BJ (cell line): Measurements from ENCODE around the gene ARHGAP24. TPM values are rescaled to one million over a fixed set of nuclear protein-coding genes. Genes with fewer than 3 reads are reported as not detected.

Source experiments
- CTCF ChIA-PET: fragments of 350-600 bp; formaldehyde crosslinking; extraction: SDS; loops from one replicate; lab custom pipeline; 2021; ENCODE audit warnings: antibody characterized with exemption, inconsistent platforms; lab: Yijun Ruan, JAX
- POLR2A ChIA-PET: fragments of 300-600 bp; sonication (Branson Sonifier 250); formaldehyde crosslinking; extraction: SDS; loops from one replicate; lab custom pipeline; 2021; ENCODE audit warnings: antibody characterized with exemption; lab: Charles Lee
- DNase-seq: peaks from one replicate; pipeline ENCODE4 v3.0.0-alpha.2; 2011; ENCODE audit warnings: low read depth
- H3K27me3 ChIP-seq: 2 replicates; pipeline ENCODE4 v1.6.0; 2011; ENCODE audit warnings: low read length; ENCODE audit not compliant: control insufficient read depth, insufficient read depth
- H3K36me3 ChIP-seq: 2 replicates; pipeline ENCODE4 v1.5.1; 2011; ENCODE audit warnings: low read length; ENCODE audit not compliant: control insufficient read depth, insufficient read depth
- H3K4me3 ChIP-seq: 2 replicates; pipeline ENCODE4 v1.5.1; 2011; ENCODE audit warnings: low read depth, mild to moderate bottlenecking, control low read depth, low read length
- CTCF ChIP-seq: IDR thresholded peaks from 2 replicates; pipeline ENCODE4 v1.5.1; 2011; ENCODE audit warnings: low read depth, mild to moderate bottlenecking, control low read depth, inconsistent platforms, low read length, moderate library complexity; ENCODE audit not compliant: insufficient read depth
- polyA plus RNA-seq: library from polyadenylated mRNA; depleted of rRNA; stranded (reverse); fragments of >200 nt; gene quantifications from 2 replicates; pipeline ENCODE4 v1.2.3, GENCODE V29; 2011

The ARHGAP24 gene
- polyA plus RNA-seq, 1 experiment = 17.7 TPM

DNA sequence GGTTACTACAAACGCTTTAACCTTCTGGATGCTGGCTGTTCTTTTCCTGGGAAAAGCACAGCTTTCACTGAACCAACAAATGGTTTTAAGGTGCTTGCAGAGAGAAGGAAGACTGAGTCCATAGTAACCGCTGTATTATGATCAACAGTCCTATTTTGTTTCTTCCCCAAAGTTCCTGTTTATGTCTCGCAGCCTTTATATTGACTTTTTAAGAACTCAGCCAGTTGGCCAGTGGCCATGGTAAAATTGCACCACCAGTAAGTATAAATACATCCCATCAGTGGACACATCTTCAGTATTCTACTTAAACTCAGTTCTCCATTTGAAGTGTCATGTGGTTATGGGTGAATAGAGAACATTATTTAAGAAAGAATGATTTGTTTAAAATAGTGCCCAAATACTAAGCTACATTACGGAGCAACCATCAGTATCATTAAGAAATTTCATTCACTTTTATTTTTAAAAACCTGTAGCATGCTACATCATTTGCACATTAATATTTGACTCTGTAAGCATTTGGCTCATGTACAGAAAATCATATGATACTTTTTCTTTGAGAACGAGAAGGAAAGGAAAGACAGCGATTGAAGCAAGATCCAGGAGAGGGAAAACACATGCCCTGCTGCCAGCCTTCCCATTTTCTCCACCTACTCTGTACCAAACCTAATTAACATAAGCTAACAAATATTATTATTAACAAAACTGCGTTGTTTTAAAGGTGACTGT lies 287.0 kb downstream of the ARHGAP24 start:
- Histone ChIP-seq H3K27me3 (no peaks in the 10 kb centered on the region), H3K36me3 (no peaks in the 10 kb centered on the region), H3K4me3 (no peak overlapping the region)
- POLR2A ChIA-PET = interaction anchor here (0.8 kb wide), 1 partner anchor 119 kb away, joined by 3 read pairs; no protein-coding TSS in a partner anchor
- TF ChIP-seq CTCF = no peak
- no peak for DNase-seq
- CTCF ChIA-PET = interaction anchor here (0.8 to 2.8 kb wide), 9 partner anchors 14 to 614 kb away, joined by 3 to 17 read pairs (median 4); no protein-coding TSS in a partner anchor

DNA sequence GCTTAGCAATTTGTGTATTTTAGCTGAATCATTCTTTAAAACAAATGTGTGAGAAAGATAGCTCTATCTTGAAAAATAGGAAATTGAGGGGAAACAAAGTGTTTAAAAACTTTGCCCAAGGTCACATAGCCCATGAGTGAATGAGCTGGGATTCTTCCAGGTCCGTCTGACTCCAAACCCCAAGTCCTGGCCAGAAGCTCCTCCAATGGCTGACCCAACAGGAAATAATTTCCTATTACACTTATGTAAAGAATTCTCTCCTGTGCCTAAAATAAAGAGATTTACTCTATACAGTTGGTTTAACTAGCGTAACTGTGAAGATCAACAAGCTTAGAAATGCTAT lies 287.6 kb downstream of the ARHGAP24 start:
- ChIA-PET POLR2A (interaction anchor here (0.8 kb wide), 1 partner anchor 120 kb away, joined by 3 read pairs; no protein-coding TSS in a partner anchor), CTCF (interaction anchor here (0.8 to 2.8 kb wide), 8 partner anchors 14 to 614 kb away, joined by 3 to 17 read pairs (median 6); no protein-coding TSS in a partner anchor)
- TF ChIP-seq CTCF = no peak
- H3K36me3 ChIP-seq = no peaks in the 10 kb centered on the region
- H3K4me3 ChIP-seq = no peak overlapping the region
- H3K27me3 ChIP-seq = no peaks in the 10 kb centered on the region
- no peak for DNase-seq

DNA sequence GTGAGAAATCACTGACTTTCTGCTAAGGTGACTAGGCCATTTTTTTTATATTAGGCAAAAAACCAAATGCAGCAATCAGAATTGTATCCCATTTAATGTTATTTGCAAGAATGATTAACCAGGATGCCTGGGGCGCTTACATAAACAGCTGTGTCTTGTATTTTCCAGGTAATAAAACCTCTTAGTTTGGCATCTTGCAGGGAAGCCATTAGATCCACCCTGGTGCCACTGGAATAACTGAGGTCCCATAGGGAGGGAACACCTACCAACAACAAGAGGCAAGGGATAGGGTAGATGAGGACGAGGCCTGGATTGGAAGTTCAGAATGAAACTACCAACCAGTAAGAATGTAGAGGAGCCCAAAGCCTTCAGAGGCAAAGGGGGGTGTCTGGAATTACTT lies 288.3 kb downstream of the ARHGAP24 start:
- no peaks in the 10 kb centered on the region for H3K27me3 ChIP-seq
- CTCF ChIA-PET = interaction anchor here (0.9 to 2.8 kb wide), 6 partner anchors 15 to 270 kb away, joined by 3 to 17 read pairs (median 10); no protein-coding TSS in a partner anchor
- TF ChIP-seq CTCF = no peak
- no peak overlapping the region for H3K4me3 ChIP-seq
- H3K36me3 ChIP-seq = no peaks in the 10 kb centered on the region
- no peak for DNase-seq
- POLR2A ChIA-PET = no interaction called here

DNA sequence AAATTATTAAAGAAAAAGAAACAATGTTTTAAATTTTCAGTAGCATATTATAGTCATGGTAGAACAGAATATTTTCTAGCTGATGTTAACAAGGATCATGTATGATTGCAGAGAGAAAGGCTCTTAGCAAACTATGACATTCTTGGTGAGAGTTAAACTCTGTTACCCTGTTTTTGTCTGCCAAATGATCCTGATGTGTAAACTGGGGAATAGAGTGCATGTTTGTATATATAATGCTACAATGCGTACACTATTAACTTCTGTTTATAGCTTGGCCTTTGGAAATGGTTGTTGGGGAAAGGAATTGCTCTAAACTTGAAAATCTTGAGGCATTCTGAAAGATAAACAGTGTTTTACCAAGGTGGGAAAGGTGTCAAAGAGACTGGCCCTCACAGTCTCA lies 292.7 kb downstream of the ARHGAP24 start:
- Histone ChIP-seq H3K4me3 (no peak overlapping the region), H3K36me3 (no peaks in the 10 kb centered on the region), H3K27me3 (no peaks in the 10 kb centered on the region)
- TF ChIP-seq CTCF = no peak
- ChIA-PET CTCF (no interaction called here), POLR2A (no interaction called here)
- DNase-seq = no peak

- ChIA-PET CTCF (no interaction called here), POLR2A (no interaction called here)
- no peaks in the 10 kb centered on the region for H3K27me3 ChIP-seq
- no peak overlapping the region for H3K4me3 ChIP-seq
- DNase-seq = no peak
- H3K36me3 ChIP-seq = no peaks in the 10 kb centered on the region
- TF ChIP-seq CTCF = no peak
Measured at GRCh38 chr4:85769009-85769408, 294.1 kb downstream of the ARHGAP24 start.
